GM23248 (cell line): ENCODE results near the gene DAB1. TPM values are rescaled to one million over a fixed set of nuclear protein-coding genes. Genes with fewer than 3 reads are reported as not detected.

Experiments
- DNase-seq: peaks from one replicate; pipeline ENCODE4 v3.0.0-alpha.2; 2015
- H2AFZ ChIP-seq: fragments of 200-600 bp; sonication (generic); 2 replicates; pipeline ENCODE4 v1.6.1; 2016; ENCODE audit warnings: antibody characterized with exemption
- H3F3A ChIP-seq: fragments of 200-600 bp; sonication (generic); 2 replicates; pipeline ENCODE4 v1.6.1; 2016; ENCODE audit warnings: mild to moderate bottlenecking, antibody characterized with exemption, mixed run types; ENCODE audit not compliant: insufficient read depth
- H3K27ac ChIP-seq: fragments of 200-600 bp; sonication (generic); 2 replicates; pipeline ENCODE4 v1.5.1; 2016; ENCODE audit warnings: mild to moderate bottlenecking
- H3K27me3 ChIP-seq: fragments of 200-600 bp; sonication (generic); replicated peaks from 2 replicates; pipeline ENCODE4 v1.6.1; 2016; ENCODE audit warnings: mild to moderate bottlenecking; ENCODE audit not compliant: insufficient read depth
- H3K36me3 ChIP-seq: fragments of 200-600 bp; sonication (generic); 2 replicates; pipeline ENCODE4 v1.6.1; 2016; ENCODE audit warnings: low read depth, mild to moderate bottlenecking
- H3K4me1 ChIP-seq: fragments of 200-600 bp; sonication (generic); 2 replicates; pipeline ENCODE4 v1.6.1; 2016; ENCODE audit warnings: mild to moderate bottlenecking; ENCODE audit not compliant: insufficient read depth
- H3K4me2 ChIP-seq: fragments of 200-600 bp; sonication (generic); one replicate; pipeline ENCODE4 v1.6.1; 2016; ENCODE audit warnings: mild to moderate bottlenecking; ENCODE audit not compliant: unreplicated experiment
- H3K4me3 ChIP-seq: fragments of 200-600 bp; sonication (generic); 2 replicates; pipeline ENCODE4 v1.5.1; 2016; ENCODE audit warnings: mild to moderate bottlenecking
- H3K79me2 ChIP-seq: fragments of 200-600 bp; sonication (generic); 2 replicates; pipeline ENCODE4 v1.6.1; 2016; ENCODE audit warnings: mild to moderate bottlenecking; ENCODE audit not compliant: insufficient read depth
- H3K9ac ChIP-seq: fragments of 200-600 bp; sonication (generic); 2 replicates; pipeline ENCODE4 v1.6.1; 2016; ENCODE audit warnings: mild to moderate bottlenecking
- H3K9me2 ChIP-seq: fragments of 200-600 bp; sonication (generic); 2 replicates; pipeline ENCODE4 v1.6.1; 2016; ENCODE audit warnings: mixed run types, mild to moderate bottlenecking, moderate library complexity; ENCODE audit not compliant: insufficient read depth
- H3K9me3 ChIP-seq: fragments of 200-600 bp; sonication (generic); one replicate; pipeline ENCODE4 v1.6.1; 2017; ENCODE audit warnings: low read depth
- H4K20me1 ChIP-seq: fragments of 200-600 bp; sonication (generic); 2 replicates; pipeline ENCODE4 v1.6.0; 2016; ENCODE audit not compliant: insufficient read depth
- EZH2 ChIP-seq: fragments of 200-600 bp; sonication (generic); IDR thresholded peaks from 2 replicates; pipeline ENCODE4 v1.6.1; 2018; ENCODE audit warnings: antibody characterized with exemption, mild to moderate bottlenecking; ENCODE audit not compliant: insufficient read depth, poor library complexity, severe bottlenecking
- EZH2phosphoT487 ChIP-seq: fragments of 200-600 bp; sonication (generic); IDR thresholded peaks from 2 replicates; pipeline ENCODE4 v1.6.1; 2018; ENCODE audit warnings: antibody characterized with exemption, moderate library complexity, mild to moderate bottlenecking, low read depth; ENCODE audit not compliant: insufficient read depth
- WGBS, 2 experiments: methylation state at CpG; one replicate each; pipeline ENCODE4 v1.1.6; 2015 to 2017; ENCODE audit warnings: low lambda C conversion rate in 2 of 2, low coverage in 1 of 2; ENCODE audit errors: missing lambda C conversion rate in 2 of 2; 5-methylcytosine and 5-hydroxymethylcytosine counted together
- in situ Hi-C: fragments of 300-500 bp; cut with MboI; formaldehyde crosslinking; loops from 2 replicates; pipeline ENCODE4 v1.15.0; 2020
- polyA plus RNA-seq: library from polyadenylated mRNA; unstranded; fragments of >200 nt; fragmentation: Nextera tagmentation; extraction: Ambion mirVana; gene quantifications from 2 replicates; pipeline ENCODE4 v1.2.1, GENCODE V29; 2016
- total RNA-seq: library from RNA; depleted of rRNA; stranded (reverse); fragments of >200 nt; shearing (Covaris generic); gene quantifications from 2 replicates; pipeline ENCODE4 v1.2.3, GENCODE V29; 2014

Gene DAB1
- total and polyA plus RNA-seq, 2 experiments from 2014 or later, result 0.11 to 0.39 TPM

DNA sequence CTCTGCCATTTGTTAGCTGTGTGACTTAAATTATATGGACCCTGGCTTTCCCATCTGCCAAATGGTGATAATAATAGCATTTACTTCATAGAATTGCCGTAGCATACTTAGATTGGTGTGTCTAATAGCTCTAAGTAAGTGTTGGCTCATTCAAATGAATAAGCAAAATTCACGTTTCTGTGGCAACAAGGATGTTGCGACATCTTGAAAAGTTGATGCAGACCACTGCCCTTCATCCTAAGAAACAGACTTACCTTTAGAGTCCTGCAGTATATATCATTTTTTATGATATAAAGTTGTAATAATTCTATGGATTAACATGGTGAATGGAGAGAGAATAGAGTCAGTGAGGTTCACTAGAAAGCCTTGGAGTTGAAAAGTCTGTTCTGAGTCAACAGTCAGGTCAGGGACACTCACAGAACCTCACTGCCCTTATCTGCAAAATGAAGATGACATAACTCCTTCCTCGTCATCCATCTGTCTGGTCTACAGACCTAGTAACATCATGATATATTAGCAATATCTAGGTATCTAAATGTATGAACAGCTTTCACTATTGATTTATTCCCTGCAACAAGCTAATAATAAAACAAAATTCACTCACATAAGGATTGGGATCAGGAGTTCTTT is 290.8 kb downstream of the DAB1 start:
- no peaks in the 10 kb centered on the region for H3K9me3 ChIP-seq
- peak overlapping the region; percentile 27 for H3K27ac ChIP-seq
- peaks cover 35% of the 10 kb centered on the region for H3K4me1 ChIP-seq
- H3K9ac ChIP-seq, result no peak overlapping the region
- no peaks in the 10 kb centered on the region for H3K9me2 ChIP-seq
- no peaks in the 10 kb centered on the region for H3K27me3 ChIP-seq
- H2AFZ ChIP-seq, result no peak overlapping the region
- H4K20me1 ChIP-seq, result no peaks in the 10 kb centered on the region
- 56 to 60% methylated on average over 4 of the region's 4 CpGs for WGBS, 2 experiments
- H3K4me3 ChIP-seq, result no peak overlapping the region
- no peaks in the 10 kb centered on the region for H3K79me2 ChIP-seq
- peak overlapping the region; percentile 42 for H3K4me2 ChIP-seq
- H3F3A ChIP-seq, result peaks cover 32% of the 10 kb centered on the region
- H3K36me3 ChIP-seq, result no peaks in the 10 kb centered on the region
- in situ Hi-C loops, result no loop called here
- peak; percentile 51 for DNase-seq
- TF ChIP-seq EZH2 (no peak), EZH2phosphoT487 (no peak)

DNA sequence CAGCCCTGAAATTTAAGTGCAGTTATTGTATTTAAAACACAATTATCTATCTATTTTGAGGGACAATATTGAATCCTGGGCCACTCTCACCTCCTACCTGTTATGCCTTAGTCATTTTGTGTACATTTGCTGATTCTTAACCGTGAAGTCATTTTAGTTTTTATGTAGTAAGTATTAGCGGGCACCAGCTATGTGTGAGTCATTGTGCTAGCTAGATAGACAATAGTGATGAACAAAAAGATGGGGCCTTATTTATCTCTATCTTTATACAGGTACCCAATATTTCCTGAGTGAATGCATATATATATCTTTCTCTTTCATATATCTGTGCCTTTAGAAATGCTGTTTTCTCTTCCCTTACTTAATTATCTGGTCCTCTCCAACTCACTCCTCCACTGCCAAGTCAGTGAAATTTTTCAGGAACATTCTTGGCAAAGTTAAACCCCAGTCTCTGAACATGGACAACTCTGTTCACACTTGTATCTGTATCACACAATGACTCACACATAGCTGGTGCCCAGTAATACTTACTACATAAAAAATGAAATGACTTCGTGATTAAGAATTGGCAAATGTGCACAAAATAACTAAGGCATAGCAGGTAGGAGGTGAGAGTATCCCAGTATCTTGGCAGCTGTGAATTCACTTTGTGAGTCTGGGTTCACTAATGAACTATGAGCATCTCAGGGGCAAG is 292.0 kb downstream of the DAB1 start:
- no peak overlapping the region for H2AFZ ChIP-seq
- H3F3A ChIP-seq, result peaks cover 32% of the 10 kb centered on the region
- peak; percentile 69 for DNase-seq
- H3K9me3 ChIP-seq, result no peaks in the 10 kb centered on the region
- no peaks in the 10 kb centered on the region for H4K20me1 ChIP-seq
- H3K27me3 ChIP-seq, result no peaks in the 10 kb centered on the region
- H3K4me3 ChIP-seq, result no peak overlapping the region
- H3K9me2 ChIP-seq, result no peaks in the 10 kb centered on the region
- peak overlapping the region; percentile 10 for H3K4me2 ChIP-seq
- 18 to 38% methylated on average over 3 of the region's 3 CpGs for WGBS, 2 experiments
- H3K79me2 ChIP-seq, result no peaks in the 10 kb centered on the region
- no peak overlapping the region for H3K9ac ChIP-seq
- H3K27ac ChIP-seq, result no peak overlapping the region
- no peaks in the 10 kb centered on the region for H3K36me3 ChIP-seq
- no peak for TF ChIP-seq EZH2
- in situ Hi-C loops, result no loop called here
- H3K4me1 ChIP-seq, result peaks cover 35% of the 10 kb centered on the region

DNA sequence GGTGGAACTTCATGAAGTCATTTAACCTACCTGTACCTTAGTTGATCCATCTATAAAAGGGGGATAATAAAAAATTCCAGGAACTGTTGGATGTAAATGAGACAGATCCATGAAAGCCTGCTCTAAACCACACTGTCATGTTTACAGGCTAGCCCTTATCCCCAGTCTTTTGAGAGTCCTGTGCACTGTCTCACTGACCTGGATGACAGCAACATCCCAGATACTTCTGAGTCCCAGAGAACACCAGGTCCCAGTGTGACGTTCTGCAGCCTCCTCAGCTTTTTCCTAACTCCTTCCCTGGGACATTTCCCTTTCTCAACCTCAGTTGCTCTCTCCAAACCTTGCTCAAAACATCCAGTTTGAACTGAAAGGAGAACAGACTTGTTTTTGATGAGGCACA is 292.6 kb downstream of the DAB1 start:
- Histone ChIP-seq H3K79me2 (no peaks in the 10 kb centered on the region), H3K4me2 (peak overlapping the region; percentile 10), H3K36me3 (no peaks in the 10 kb centered on the region), H4K20me1 (no peaks in the 10 kb centered on the region), H3F3A (peaks cover 32% of the 10 kb centered on the region), H3K9me2 (no peaks in the 10 kb centered on the region), H3K4me1 (peaks cover 35% of the 10 kb centered on the region), H3K9ac (no peak overlapping the region), H2AFZ (no peak overlapping the region), H3K9me3 (no peaks in the 10 kb centered on the region), H3K27ac (no peak overlapping the region), H3K27me3 (no peaks in the 10 kb centered on the region), H3K4me3 (no peak overlapping the region)
- TF ChIP-seq EZH2 (no peak), EZH2phosphoT487 (no peak)
- in situ Hi-C loops, result no loop called here
- 8 to 20% methylated on average over 1 of the region's 1 CpG for WGBS, 2 experiments
- DNase-seq, result no peak

DNA sequence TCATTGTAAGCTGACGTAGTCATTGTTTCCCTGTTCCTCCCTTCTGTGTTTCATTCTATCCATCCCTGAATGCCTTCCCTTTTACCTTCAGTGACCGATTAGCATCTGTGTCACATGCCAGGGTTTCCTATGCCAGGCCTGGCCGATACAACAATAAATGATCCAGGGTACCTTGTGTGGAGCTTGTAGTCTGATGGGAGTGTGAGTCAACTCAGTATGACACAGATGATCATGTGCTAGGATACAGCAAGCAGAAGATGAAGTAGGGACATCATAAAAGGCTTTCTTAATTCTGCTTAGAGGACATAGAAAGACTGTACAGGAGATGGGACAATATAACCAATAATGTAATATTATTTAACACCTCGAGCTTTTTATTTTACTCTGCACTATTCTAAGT is 294.0 kb downstream of the DAB1 start:
- H3K79me2 ChIP-seq, result no peaks in the 10 kb centered on the region
- no peak overlapping the region for H3K27ac ChIP-seq
- H3F3A ChIP-seq, result peaks cover 38% of the 10 kb centered on the region
- H3K9me2 ChIP-seq, result no peaks in the 10 kb centered on the region
- 88 to 90% methylated on average over 4 of the region's 4 CpGs for WGBS, 2 experiments
- no peak overlapping the region for H3K4me3 ChIP-seq
- no peak for TF ChIP-seq EZH2phosphoT487
- no peak for TF ChIP-seq EZH2
- DNase-seq, result no peak
- in situ Hi-C loops, result no loop called here
- H3K9ac ChIP-seq, result no peak overlapping the region
- no peak overlapping the region for H3K4me2 ChIP-seq
- no peaks in the 10 kb centered on the region for H3K27me3 ChIP-seq
- no peaks in the 10 kb centered on the region for H4K20me1 ChIP-seq
- no peaks in the 10 kb centered on the region for H3K9me3 ChIP-seq
- H2AFZ ChIP-seq, result no peak overlapping the region
- H3K4me1 ChIP-seq, result peaks cover 37% of the 10 kb centered on the region
- no peaks in the 10 kb centered on the region for H3K36me3 ChIP-seq
